HG02642 (cell line): ENCODE results near the gene PDCD5.

ENCODE experiments used
- ATAC-seq: cut with Tn5 transposase; IDR thresholded peaks from one replicate; pipeline ENCODE4 v1.9.1; 2021; ENCODE audit warnings: mild to moderate bottlenecking; ENCODE audit not compliant: unreplicated experiment, poor library complexity

PDCD5 gene

GRCh38 chr19:32627714-32628270 is 46.8 kb downstream of the PDCD5 start:
- ATAC-seq, result no peak

GRCh38 chr19:32630338-32630737 is 49.3 kb downstream of the PDCD5 start:
- no peak for ATAC-seq

DNA sequence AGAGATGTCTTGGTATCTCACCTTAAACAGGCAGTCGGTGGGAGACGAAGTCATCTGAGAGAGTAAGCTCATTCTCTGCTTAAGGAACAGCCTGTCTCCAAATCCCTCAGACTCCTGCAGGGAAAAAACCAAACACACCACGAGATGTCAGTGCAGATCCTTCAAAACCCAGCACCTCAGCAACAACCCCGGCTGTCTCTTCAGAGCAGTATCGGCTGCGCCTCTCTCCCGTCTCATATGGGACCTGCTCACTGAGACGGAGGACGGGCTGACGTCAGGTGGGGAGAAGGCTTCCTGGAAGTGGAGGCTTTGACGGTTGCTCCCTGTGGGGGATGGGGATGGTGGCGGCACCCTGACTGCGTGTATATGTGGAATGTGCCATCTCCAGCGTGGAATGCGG is 50.4 kb downstream of the PDCD5 start:
- ATAC-seq, result no peak
